ENCODE results near the gene LHFPL3. TPM values are rescaled to one million over a fixed set of nuclear protein-coding genes. Genes with fewer than 3 reads are reported as not detected.

Gene LHFPL3
- total RNA-seq, 1 experiment from 2014 or later = not detected

GRCh38 chr7:104415700-104416099 is 87.3 kb downstream of the LHFPL3 start:
- H4K20me1 ChIP-seq (ENCODE audit: insufficient read depth, low read depth, low read length) = no peaks in the 10 kb centered on the region
- H3K9me3 ChIP-seq (ENCODE audit: low read length) = no peaks in the 10 kb centered on the region
- no peaks in the 10 kb centered on the region for H3K79me2 ChIP-seq (ENCODE audit: low read length)
- no peak overlapping the region for H3K4me3 ChIP-seq (ENCODE audit: low read length)
- H3K27ac ChIP-seq (ENCODE audit: low read length) = no peak overlapping the region
- H3K27me3 ChIP-seq (ENCODE audit: low read length) = no peaks in the 10 kb centered on the region
- no peak overlapping the region for H3K4me2 ChIP-seq (ENCODE audit: low read depth, low read length, poor library complexity, severe bottlenecking)
- peak; percentile 42 for DNase-seq
- H2AFZ ChIP-seq (ENCODE audit: low read length) = no peak overlapping the region
- H3K9me2 ChIP-seq (replicated peaks; ENCODE audit: insufficient read depth, low read length) = no peaks in the 10 kb centered on the region
- H3K4me1 ChIP-seq (ENCODE audit: low read length) = no peaks in the 10 kb centered on the region
- no peaks in the 10 kb centered on the region for H3K36me3 ChIP-seq (ENCODE audit: insufficient read depth, low read length)
- no peak overlapping the region for H3K9ac ChIP-seq (ENCODE audit: low read length)

GRCh38 chr7:104416866-104417393 is 88.5 kb downstream of the LHFPL3 start:
- no peak overlapping the region for H3K27ac ChIP-seq (ENCODE audit: low read length)
- H3K4me2 ChIP-seq (ENCODE audit: low read depth, low read length, poor library complexity, severe bottlenecking) = no peak overlapping the region
- no peak overlapping the region for H2AFZ ChIP-seq (ENCODE audit: low read length)
- no peaks in the 10 kb centered on the region for H3K27me3 ChIP-seq (ENCODE audit: low read length)
- no peaks in the 10 kb centered on the region for H3K9me3 ChIP-seq (ENCODE audit: low read length)
- H4K20me1 ChIP-seq (ENCODE audit: insufficient read depth, low read depth, low read length) = no peaks in the 10 kb centered on the region
- no peaks in the 10 kb centered on the region for H3K9me2 ChIP-seq (replicated peaks; ENCODE audit: insufficient read depth, low read length)
- no peak overlapping the region for H3K4me3 ChIP-seq (ENCODE audit: low read length)
- DNase-seq = no peak
- no peaks in the 10 kb centered on the region for H3K4me1 ChIP-seq (ENCODE audit: low read length)
- H3K36me3 ChIP-seq (ENCODE audit: insufficient read depth, low read length) = no peaks in the 10 kb centered on the region
- H3K79me2 ChIP-seq (ENCODE audit: low read length) = no peaks in the 10 kb centered on the region
- H3K9ac ChIP-seq (ENCODE audit: low read length) = no peak overlapping the region

- Histone ChIP-seq H3K79me2 (ENCODE audit: low read length) (no peaks in the 10 kb centered on the region), H3K4me1 (ENCODE audit: low read length) (no peaks in the 10 kb centered on the region)
These were observed 103.5 kb downstream of the LHFPL3 start for GRCh38 chr7:104431930-104432329.

GRCh38 chr7:104434129-104434528 is 105.7 kb downstream of the LHFPL3 start:
- Histone ChIP-seq H3K9ac (ENCODE audit: low read length) (no peak overlapping the region), H3K9me3 (ENCODE audit: low read length) (no peaks in the 10 kb centered on the region), H3K36me3 (ENCODE audit: insufficient read depth, low read length) (no peaks in the 10 kb centered on the region), H3K4me3 (ENCODE audit: low read length) (no peak overlapping the region), H3K4me2 (ENCODE audit: low read depth, low read length, poor library complexity, severe bottlenecking) (no peak overlapping the region), H2AFZ (ENCODE audit: low read length) (no peak overlapping the region), H3K79me2 (ENCODE audit: low read length) (no peaks in the 10 kb centered on the region), H4K20me1 (ENCODE audit: insufficient read depth, low read depth, low read length) (no peaks in the 10 kb centered on the region), H3K27ac (ENCODE audit: low read length) (no peak overlapping the region), H3K27me3 (ENCODE audit: low read length) (no peaks in the 10 kb centered on the region), H3K4me1 (ENCODE audit: low read length) (no peaks in the 10 kb centered on the region), H3K9me2 (replicated peaks; ENCODE audit: insufficient read depth, low read length) (no peaks in the 10 kb centered on the region)
- no peak for DNase-seq

More at GRCh38 chr7:104431930-104432329, 103.5 kb downstream of the LHFPL3 start:
- Histone ChIP-seq H3K9ac (ENCODE audit: low read length) (no peak overlapping the region), H3K4me3 (ENCODE audit: low read length) (no peak overlapping the region), H3K9me3 (ENCODE audit: low read length) (no peaks in the 10 kb centered on the region), H3K4me2 (ENCODE audit: low read depth, low read length, poor library complexity, severe bottlenecking) (no peak overlapping the region), H3K27me3 (ENCODE audit: low read length) (no peaks in the 10 kb centered on the region), H4K20me1 (ENCODE audit: insufficient read depth, low read depth, low read length) (no peaks in the 10 kb centered on the region), H2AFZ (ENCODE audit: low read length) (no peak overlapping the region), H3K9me2 (replicated peaks; ENCODE audit: insufficient read depth, low read length) (no peaks in the 10 kb centered on the region), H3K36me3 (ENCODE audit: insufficient read depth, low read length) (no peaks in the 10 kb centered on the region), H3K27ac (ENCODE audit: low read length) (no peak overlapping the region)
- DNase-seq = no peak

GRCh38 chr7:104442481-104442880 is 114.1 kb downstream of the LHFPL3 start:
- Histone ChIP-seq H2AFZ (ENCODE audit: low read length) (no peak overlapping the region), H3K4me2 (ENCODE audit: low read depth, low read length, poor library complexity, severe bottlenecking) (no peak overlapping the region), H3K27me3 (ENCODE audit: low read length) (no peaks in the 10 kb centered on the region), H3K9me3 (ENCODE audit: low read length) (no peaks in the 10 kb centered on the region), H3K9ac (ENCODE audit: low read length) (no peak overlapping the region), H3K79me2 (ENCODE audit: low read length) (no peaks in the 10 kb centered on the region), H3K27ac (ENCODE audit: low read length) (no peak overlapping the region), H3K9me2 (replicated peaks; ENCODE audit: insufficient read depth, low read length) (no peaks in the 10 kb centered on the region), H4K20me1 (ENCODE audit: insufficient read depth, low read depth, low read length) (no peaks in the 10 kb centered on the region), H3K4me3 (ENCODE audit: low read length) (no peak overlapping the region), H3K36me3 (ENCODE audit: insufficient read depth, low read length) (no peaks in the 10 kb centered on the region), H3K4me1 (ENCODE audit: low read length) (no peaks in the 10 kb centered on the region)
- no peak for DNase-seq

GRCh38 chr7:104444017-104444416 is 115.6 kb downstream of the LHFPL3 start:
- Histone ChIP-seq H3K4me3 (ENCODE audit: low read length) (no peak overlapping the region), H3K9me3 (ENCODE audit: low read length) (no peaks in the 10 kb centered on the region), H3K79me2 (ENCODE audit: low read length) (no peaks in the 10 kb centered on the region), H3K4me2 (ENCODE audit: low read depth, low read length, poor library complexity, severe bottlenecking) (no peak overlapping the region), H3K27me3 (ENCODE audit: low read length) (no peaks in the 10 kb centered on the region), H3K4me1 (ENCODE audit: low read length) (no peaks in the 10 kb centered on the region), H3K27ac (ENCODE audit: low read length) (no peak overlapping the region), H2AFZ (ENCODE audit: low read length) (no peak overlapping the region), H3K9ac (ENCODE audit: low read length) (no peak overlapping the region), H4K20me1 (ENCODE audit: insufficient read depth, low read depth, low read length) (no peaks in the 10 kb centered on the region), H3K36me3 (ENCODE audit: insufficient read depth, low read length) (no peaks in the 10 kb centered on the region), H3K9me2 (replicated peaks; ENCODE audit: insufficient read depth, low read length) (no peaks in the 10 kb centered on the region)
- DNase-seq = no peak

- H3K4me1 ChIP-seq (ENCODE audit: low read length) = no peaks in the 10 kb centered on the region
- H3K27ac ChIP-seq (ENCODE audit: low read length) = no peak overlapping the region
- H2AFZ ChIP-seq (ENCODE audit: low read length) = no peak overlapping the region
These were observed 117.0 kb downstream of the LHFPL3 start for GRCh38 chr7:104445393-104445792.

GRCh38 chr7:104450861-104451260 is 122.5 kb downstream of the LHFPL3 start:
- no peaks in the 10 kb centered on the region for H3K27me3 ChIP-seq (ENCODE audit: low read length)
- H3K4me3 ChIP-seq (ENCODE audit: low read length) = no peak overlapping the region
- no peak for DNase-seq
- no peaks in the 10 kb centered on the region for H3K9me2 ChIP-seq (replicated peaks; ENCODE audit: insufficient read depth, low read length)
- H3K36me3 ChIP-seq (ENCODE audit: insufficient read depth, low read length) = no peaks in the 10 kb centered on the region
- H3K27ac ChIP-seq (ENCODE audit: low read length) = no peak overlapping the region
- H2AFZ ChIP-seq (ENCODE audit: low read length) = no peak overlapping the region
- no peaks in the 10 kb centered on the region for H3K4me1 ChIP-seq (ENCODE audit: low read length)
- H3K4me2 ChIP-seq (ENCODE audit: low read depth, low read length, poor library complexity, severe bottlenecking) = no peak overlapping the region
- no peak overlapping the region for H3K9ac ChIP-seq (ENCODE audit: low read length)
- no peaks in the 10 kb centered on the region for H3K9me3 ChIP-seq (ENCODE audit: low read length)
- no peaks in the 10 kb centered on the region for H3K79me2 ChIP-seq (ENCODE audit: low read length)
- H4K20me1 ChIP-seq (ENCODE audit: insufficient read depth, low read depth, low read length) = no peaks in the 10 kb centered on the region

More at GRCh38 chr7:104445393-104445792, 117.0 kb downstream of the LHFPL3 start:
- Histone ChIP-seq H4K20me1 (ENCODE audit: insufficient read depth, low read depth, low read length) (no peaks in the 10 kb centered on the region), H3K79me2 (ENCODE audit: low read length) (no peaks in the 10 kb centered on the region), H3K27me3 (ENCODE audit: low read length) (no peaks in the 10 kb centered on the region), H3K36me3 (ENCODE audit: insufficient read depth, low read length) (no peaks in the 10 kb centered on the region), H3K9me3 (ENCODE audit: low read length) (no peaks in the 10 kb centered on the region), H3K9me2 (replicated peaks; ENCODE audit: insufficient read depth, low read length) (no peaks in the 10 kb centered on the region), H3K9ac (ENCODE audit: low read length) (no peak overlapping the region), H3K4me2 (ENCODE audit: low read depth, low read length, poor library complexity, severe bottlenecking) (no peak overlapping the region), H3K4me3 (ENCODE audit: low read length) (no peak overlapping the region)
- DNase-seq = no peak

GRCh38 chr7:104453190-104453589 is 124.8 kb downstream of the LHFPL3 start:
- no peaks in the 10 kb centered on the region for H4K20me1 ChIP-seq (ENCODE audit: insufficient read depth, low read depth, low read length)
- no peaks in the 10 kb centered on the region for H3K27me3 ChIP-seq (ENCODE audit: low read length)
- DNase-seq = no peak
- no peaks in the 10 kb centered on the region for H3K36me3 ChIP-seq (ENCODE audit: insufficient read depth, low read length)
- no peak overlapping the region for H3K27ac ChIP-seq (ENCODE audit: low read length)
- no peak overlapping the region for H3K4me3 ChIP-seq (ENCODE audit: low read length)
- H3K4me2 ChIP-seq (ENCODE audit: low read depth, low read length, poor library complexity, severe bottlenecking) = no peak overlapping the region
- no peaks in the 10 kb centered on the region for H3K4me1 ChIP-seq (ENCODE audit: low read length)
- no peaks in the 10 kb centered on the region for H3K79me2 ChIP-seq (ENCODE audit: low read length)
- no peaks in the 10 kb centered on the region for H3K9me2 ChIP-seq (replicated peaks; ENCODE audit: insufficient read depth, low read length)
- H3K9ac ChIP-seq (ENCODE audit: low read length) = no peak overlapping the region
- no peaks in the 10 kb centered on the region for H3K9me3 ChIP-seq (ENCODE audit: low read length)
- H2AFZ ChIP-seq (ENCODE audit: low read length) = no peak overlapping the region
